HepG2 (cell line): Measurements from ENCODE around the gene DLG2. TPM values are rescaled to one million over a fixed set of nuclear protein-coding genes. Genes with fewer than 3 reads are reported as not detected.

Experiments
- CAMTA2 ChIP-seq: sonication (generic); formaldehyde crosslinking; IDR thresholded peaks from 2 replicates; pipeline ENCODE4 v1.4.0; 2020; ENCODE audit warnings: mild to moderate bottlenecking, missing genetic modification reagents, borderline replicate concordance
- ESRRA ChIP-seq: sonication (generic); formaldehyde crosslinking; IDR thresholded peaks from 2 replicates; pipeline ENCODE4 v1.5.1; 2020; ENCODE audit warnings: mild to moderate bottlenecking, low read depth, missing genetic modification reagents
- EZH2 ChIP-seq: conservative IDR thresholded peaks from 2 replicates; pipeline ENCODE4 v1.6.1; 2012; ENCODE audit warnings: mild to moderate bottlenecking, low read depth, low read length, moderate library complexity
- FOXK2 ChIP-seq: fragments of 450-650 bp; IDR thresholded peaks from 2 replicates; pipeline ENCODE4 v1.6.1; 2016
- JUND ChIP-seq: sonication (generic); formaldehyde crosslinking; IDR thresholded peaks from 2 replicates; pipeline ENCODE4 v1.8.0; 2022; ENCODE audit warnings: mild to moderate bottlenecking, missing genetic modification reagents
- KLF15 ChIP-seq: sonication (generic); formaldehyde crosslinking; IDR thresholded peaks from 2 replicates; pipeline ENCODE4 v1.8.1; 2023; ENCODE audit warnings: borderline replicate concordance, mild to moderate bottlenecking, inconsistent platforms, missing genetic modification reagents, mixed read lengths
- MIXL1 ChIP-seq: IDR thresholded peaks from 2 replicates; pipeline ENCODE4 v1.6.1; 2016
- PHB2 ChIP-seq: fragments of 450-650 bp; IDR thresholded peaks from 2 replicates; pipeline ENCODE4 v1.6.1; 2018; ENCODE audit not compliant: partially characterized antibody
- POLR2AphosphoS5 ChIP-seq: IDR thresholded peaks from 2 replicates; pipeline ENCODE4 v1.6.1; 2012; ENCODE audit warnings: low read depth, low read length
- RFX3 ChIP-seq: IDR thresholded peaks from 2 replicates; pipeline ENCODE4 v1.6.1; 2016; ENCODE audit warnings: missing biosample characterization, missing genetic modification reagents
- SPEN ChIP-seq: sonication (generic); formaldehyde crosslinking; IDR thresholded peaks from 2 replicates; pipeline ENCODE4 v1.5.1; 2020; ENCODE audit warnings: low read depth, mild to moderate bottlenecking, missing genetic modification reagents
- TAF1 ChIP-seq: sonication (generic); formaldehyde crosslinking; IDR thresholded peaks from 2 replicates; pipeline ENCODE4 v1.4.0; 2020; ENCODE audit warnings: missing genetic modification reagents
- ZFY ChIP-seq: sonication (generic); formaldehyde crosslinking; IDR thresholded peaks from 2 replicates; pipeline ENCODE4 v1.4.0; 2020; ENCODE audit warnings: missing genetic modification reagents
- ZKSCAN1 ChIP-seq: fragments of 150-350 bp; IDR thresholded peaks from 2 replicates; pipeline ENCODE4 v1.6.1; 2014; ENCODE audit warnings: low read length
- ZNF10 ChIP-seq: sonication (generic); formaldehyde crosslinking; IDR thresholded peaks from 2 replicates; pipeline ENCODE4 v1.4.0; 2020; ENCODE audit warnings: mild to moderate bottlenecking, low read depth, missing genetic modification reagents, borderline replicate concordance
- ZNF274 ChIP-seq: sonication (generic); formaldehyde crosslinking; IDR thresholded peaks from 2 replicates; pipeline ENCODE4 v1.5.1; 2020; ENCODE audit warnings: mild to moderate bottlenecking, missing genetic modification reagents
- ZNF530 ChIP-seq: sonication (generic); formaldehyde crosslinking; IDR thresholded peaks from 2 replicates; pipeline ENCODE4 v1.5.0; 2020; ENCODE audit warnings: low read depth, mild to moderate bottlenecking, missing genetic modification reagents
- ZNF543 ChIP-seq: sonication (generic); formaldehyde crosslinking; IDR thresholded peaks from 2 replicates; pipeline ENCODE4 v1.4.0; 2020; ENCODE audit warnings: mild to moderate bottlenecking, missing genetic modification reagents
- ZNF550 ChIP-seq: sonication (generic); formaldehyde crosslinking; IDR thresholded peaks from 2 replicates; pipeline ENCODE4 v1.4.0; 2020; ENCODE audit warnings: mild to moderate bottlenecking, missing genetic modification reagents, borderline replicate concordance
- ZNF7 ChIP-seq: IDR thresholded peaks from 2 replicates; pipeline ENCODE4 v1.6.1; 2016; ENCODE audit warnings: missing biosample characterization, missing genetic modification reagents
- ZNF724P ChIP-seq: sonication (generic); formaldehyde crosslinking; IDR thresholded peaks from 2 replicates; pipeline ENCODE4 v1.8.0; 2022; ENCODE audit warnings: missing genetic modification reagents, borderline replicate concordance
- ZNF777 ChIP-seq: sonication (generic); formaldehyde crosslinking; IDR thresholded peaks from 2 replicates; pipeline ENCODE4 v1.4.0; 2020; ENCODE audit warnings: missing genetic modification reagents
- polyA plus RNA-seq, 8 experiments: library from polyadenylated mRNA; depleted of rRNA in 3 of 8; stranded (reverse) in 7 of 8; unstranded in 1 of 8; fragments of >200 nt; fragmentation: Illumina TruSeq in 4 of 8; extraction: Trizol in 4 of 8; gene quantifications; 2 replicates each; pipeline versions ENCODE4 v1.2.1 to v1.2.3, GENCODE V29; 2011 to 2016; ENCODE audit warnings: low read depth in 4 of 8, missing spikeins in 1 of 8, mixed read lengths in 1 of 8; ENCODE audit not compliant: insufficient read depth in 1 of 8
- total RNA-seq, 5 experiments: library from RNA; depleted of rRNA; stranded (reverse); fragments of >200 nt; fragmentation: Illumina TruSeq; extraction: Trizol; gene quantifications; 2 replicates each; pipeline ENCODE4 v1.2.3, GENCODE V29; 2016; ENCODE audit warnings: low read depth in 1 of 5
- TF ChIP-seq, protein P1 (sequence below): IDR thresholded peaks from 2 replicates; pipeline ENCODE4 v1.6.1; 2018; ENCODE audit warnings: missing genetic modification reagents, mild to moderate bottlenecking, missing compliant biosample characterization
- TF ChIP-seq, protein P2 (sequence below): sonication (generic); formaldehyde crosslinking; IDR thresholded peaks from 2 replicates; pipeline ENCODE4 v1.5.0; 2020; ENCODE audit warnings: mild to moderate bottlenecking, low read depth, missing genetic modification reagents, borderline replicate concordance
- TF ChIP-seq, protein P3 (sequence below): sonication (generic); formaldehyde crosslinking; IDR thresholded peaks from 2 replicates; pipeline ENCODE4 v1.4.0; 2020; ENCODE audit warnings: missing genetic modification reagents
- TF ChIP-seq, protein P4 (sequence below): sonication (generic); formaldehyde crosslinking; IDR thresholded peaks from 2 replicates; pipeline ENCODE4 v1.8.0; 2023; ENCODE audit warnings: mild to moderate bottlenecking, missing genetic modification reagents

The DLG2 gene
- total and polyA plus RNA-seq, 2 of the 13 experiments (the other 11 are each of a cell fraction or from before 2014, with no cell fraction given) = 0.46 to 1.0 TPM

DNA sequence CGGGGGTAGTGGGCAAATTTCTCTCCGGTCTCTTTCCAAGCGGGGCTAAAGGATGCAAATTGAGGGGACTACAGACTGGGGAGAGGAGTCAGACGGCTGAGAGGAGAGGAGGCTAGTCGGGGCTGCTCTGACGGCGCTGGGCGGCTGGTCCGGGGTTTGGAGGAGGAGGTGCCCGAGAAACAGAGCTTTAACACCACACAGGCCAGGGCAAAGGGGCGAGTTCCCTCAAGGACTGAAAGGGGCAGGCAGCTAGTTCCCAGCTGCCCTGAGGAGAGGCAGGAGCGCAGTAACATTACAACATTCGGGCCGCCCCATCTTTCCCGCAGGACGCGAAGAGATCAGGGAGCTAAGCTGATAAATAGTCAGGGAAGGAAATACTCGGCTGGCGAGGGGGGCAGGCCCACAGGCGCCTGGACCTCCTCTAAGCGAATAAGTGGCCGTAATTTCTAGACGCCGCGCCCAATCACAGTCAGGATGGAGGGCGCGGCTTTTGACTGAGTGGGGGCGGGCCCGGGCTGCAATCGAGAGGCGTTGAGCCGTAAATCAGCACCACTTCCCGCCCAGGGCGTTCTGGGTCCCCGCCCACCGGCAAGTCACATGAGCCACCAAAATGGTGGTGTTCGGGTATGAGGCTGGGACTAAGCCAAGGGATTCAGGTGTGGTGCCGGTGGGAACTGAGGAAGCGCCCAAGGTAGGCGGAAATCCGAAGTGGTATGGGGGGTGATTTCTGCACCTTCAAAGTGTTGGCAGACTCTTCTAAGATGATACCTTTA lies 1.0 kb upstream of the DLG2 start, which contains the start of gene TMEM126B (continued):
- TF ChIP-seq, protein P1, sequence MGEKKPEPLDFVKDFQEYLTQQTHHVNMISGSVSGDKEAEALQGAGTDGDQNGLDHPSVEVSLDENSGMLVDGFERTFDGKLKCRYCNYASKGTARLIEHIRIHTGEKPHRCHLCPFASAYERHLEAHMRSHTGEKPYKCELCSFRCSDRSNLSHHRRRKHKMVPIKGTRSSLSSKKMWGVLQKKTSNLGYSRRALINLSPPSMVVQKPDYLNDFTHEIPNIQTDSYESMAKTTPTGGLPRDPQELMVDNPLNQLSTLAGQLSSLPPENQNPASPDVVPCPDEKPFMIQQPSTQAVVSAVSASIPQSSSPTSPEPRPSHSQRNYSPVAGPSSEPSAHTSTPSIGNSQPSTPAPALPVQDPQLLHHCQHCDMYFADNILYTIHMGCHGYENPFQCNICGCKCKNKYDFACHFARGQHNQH (CRISPR knock-in tag) = peak; percentile 73; the same call in 1 of the 2 replicates
- TF ChIP-seq POLR2AphosphoS5 (peak; percentile 93), ZNF7 (CRISPR knock-in tag) (no peak), RFX3 (CRISPR knock-in tag) (no peak), TAF1 (CRISPR knock-in tag) (peak; percentile 76; the same call in 1 of the 2 replicates), ZNF10 (CRISPR knock-in tag) (no peak), ZNF550 (no peak), FOXK2 (no peak), ZNF530 (CRISPR knock-in tag) (no peak), KLF15 (0 out of 2 replicates have a peak, but pooled peaks have one; percentile 32), ZNF724P (CRISPR knock-in tag) (no peak), ZNF543 (CRISPR knock-in tag) (peak; percentile 71; the same call in 1 of the 2 replicates), EZH2 (no peak), SPEN (CRISPR knock-in tag) (no peak), MIXL1 (CRISPR knock-in tag) (no peak), ZNF777 (peak; percentile 77), PHB2 (no peak), JUND (no peak), CAMTA2 (peak; percentile 47; the same call in 1 of the 2 replicates), ZNF274 (CRISPR knock-in tag) (peak; percentile 41; the same call in 1 of the 2 replicates), ZKSCAN1 (no peak), ESRRA (CRISPR knock-in tag) (0 out of 2 replicates have a peak, but pooled peaks have one; percentile 45), ZFY (CRISPR knock-in tag) (peak; percentile 66)
- TF ChIP-seq, protein P2, sequence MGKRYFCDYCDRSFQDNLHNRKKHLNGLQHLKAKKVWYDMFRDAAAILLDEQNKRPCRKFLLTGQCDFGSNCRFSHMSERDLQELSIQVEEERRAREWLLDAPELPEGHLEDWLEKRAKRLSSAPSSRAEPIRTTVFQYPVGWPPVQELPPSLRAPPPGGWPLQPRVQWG = no peak
- TF ChIP-seq, protein P3, sequence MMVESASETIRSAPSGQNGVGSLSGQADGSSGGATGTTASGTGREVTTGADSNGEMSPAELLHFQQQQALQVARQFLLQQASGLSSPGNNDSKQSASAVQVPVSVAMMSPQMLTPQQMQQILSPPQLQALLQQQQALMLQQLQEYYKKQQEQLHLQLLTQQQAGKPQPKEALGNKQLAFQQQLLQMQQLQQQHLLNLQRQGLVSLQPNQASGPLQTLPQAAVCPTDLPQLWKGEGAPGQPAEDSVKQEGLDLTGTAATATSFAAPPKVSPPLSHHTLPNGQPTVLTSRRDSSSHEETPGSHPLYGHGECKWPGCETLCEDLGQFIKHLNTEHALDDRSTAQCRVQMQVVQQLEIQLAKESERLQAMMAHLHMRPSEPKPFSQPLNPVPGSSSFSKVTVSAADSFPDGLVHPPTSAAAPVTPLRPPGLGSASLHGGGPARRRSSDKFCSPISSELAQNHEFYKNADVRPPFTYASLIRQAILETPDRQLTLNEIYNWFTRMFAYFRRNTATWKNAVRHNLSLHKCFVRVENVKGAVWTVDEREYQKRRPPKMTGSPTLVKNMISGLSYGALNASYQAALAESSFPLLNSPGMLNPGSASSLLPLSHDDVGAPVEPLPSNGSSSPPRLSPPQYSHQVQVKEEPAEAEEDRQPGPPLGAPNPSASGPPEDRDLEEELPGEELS = no peak
- TF ChIP-seq, protein P4, sequence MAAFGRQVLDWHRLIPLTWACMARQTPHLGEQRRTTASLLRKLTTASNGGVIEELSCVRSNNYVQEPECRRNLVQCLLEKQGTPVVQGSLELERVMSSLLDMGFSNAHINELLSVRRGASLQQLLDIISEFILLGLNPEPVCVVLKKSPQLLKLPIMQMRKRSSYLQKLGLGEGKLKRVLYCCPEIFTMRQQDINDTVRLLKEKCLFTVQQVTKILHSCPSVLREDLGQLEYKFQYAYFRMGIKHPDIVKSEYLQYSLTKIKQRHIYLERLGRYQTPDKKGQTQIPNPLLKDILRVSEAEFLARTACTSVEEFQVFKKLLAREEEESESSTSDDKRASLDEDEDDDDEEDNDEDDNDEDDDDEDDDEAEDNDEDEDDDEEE = no peak; the same call in 1 of the 2 replicates
